MV-4-11 (cell line): Measurements from ENCODE around the gene RELT.

Source experiments
- DNase-seq: peaks from one replicate; lab custom pipeline; 2025; lab: John Stamatoyannopoulos, UW

Gene RELT

GRCh38 chr11:73392108-73393010, 16.2 kb downstream of the RELT start:
- no peak for DNase-seq

GRCh38 chr11:73393011-73393380, 16.8 kb downstream of the RELT start:
- DNase-seq, result no peak

GRCh38 chr11:73393479-73394415, 17.5 kb downstream of the RELT start:
- DNase-seq, result peak; percentile 71

- DNase-seq, result no peak
Observed at GRCh38 chr11:73394416-73395296, 18.5 kb downstream of the RELT start.

GRCh38 chr11:73395297-73396208, 19.4 kb downstream of the RELT start:
- DNase-seq, result no peak

- DNase-seq, result no peak
Observed at GRCh38 chr11:73396251-73396930, 20.2 kb downstream of the RELT start.

- DNase-seq, result no peak
Observed at GRCh38 chr11:73396985-73397384, 20.8 kb downstream of the RELT start.

- DNase-seq, result no peak
Observed at GRCh38 chr11:73397468-73398131, 21.4 kb downstream of the RELT start.

- no peak for DNase-seq
Observed at GRCh38 chr11:73398132-73398526, 21.9 kb downstream of the RELT start.

GRCh38 chr11:73398721-73399120, 22.5 kb downstream of the RELT start:
- no peak for DNase-seq

- no peak for DNase-seq
Observed at GRCh38 chr11:73399159-73399590, 23.0 kb downstream of the RELT start.

GRCh38 chr11:73399636-73400035, 23.4 kb downstream of the RELT start:
- DNase-seq, result peak; percentile 72

GRCh38 chr11:73400293-73400692, 24.1 kb downstream of the RELT start:
- no peak for DNase-seq

- no peak for DNase-seq
Observed at GRCh38 chr11:73401217-73401923, 25.2 kb downstream of the RELT start.

GRCh38 chr11:73401924-73402833, 26.0 kb downstream of the RELT start:
- no peak for DNase-seq

- peak; percentile 34 for DNase-seq
Observed at GRCh38 chr11:73402834-73403185, 26.6 kb downstream of the RELT start.

GRCh38 chr11:73403541-73403940, 27.3 kb downstream of the RELT start:
- no peak for DNase-seq

- DNase-seq, result peak; percentile 85
Observed at GRCh38 chr11:73404048-73404447, 27.8 kb downstream of the RELT start.
